Activated CD8-positive, alpha-beta T cell treated with anti-CD3 and anti-CD28 coated beads, Interleukin-2, amount 10 ng/mL, durations not matched to agents 7 days and 5 days (primary cell): ENCODE data around the gene ANKRD65. TPM values are rescaled to one million over a fixed set of nuclear protein-coding genes. Genes with fewer than 3 reads are reported as not detected.
"Not testable (repeated sequence)": the region's sequence is repeated elsewhere in the genome, so short reads cannot be mapped to it uniquely, and the experiment has no call there.

Source experiments
- ATAC-seq: fragments of 150-1000 bp; cut with Tn5 transposase; one replicate; pipeline ENCODE4 v1.10.0; 2021; ENCODE audit warnings: moderate library complexity
- CTCF ChIA-PET: fragments of 350-600 bp; sonication (Branson Sonifier 250); formaldehyde crosslinking; loops from one replicate; lab custom pipeline; 2021; ENCODE audit warnings: antibody characterized with exemption; lab: Charles Lee
- POLR2A ChIA-PET: fragments of 350-600 bp; sonication (Branson Sonifier 250); formaldehyde crosslinking; loops from one replicate; lab custom pipeline; 2021; ENCODE audit warnings: antibody characterized with exemption; lab: Charles Lee
- DNase-seq: peaks from one replicate; pipeline ENCODE4 v3.0.0-alpha.2; 2020
- H3K27ac Mint-ChIP-seq: one replicate; pipeline ENCODE4 v1.8.0; 2021; ENCODE audit warnings: mild to moderate bottlenecking, mixed read lengths
- H3K27me3 Mint-ChIP-seq: one replicate; pipeline ENCODE4 v1.8.0; 2021; ENCODE audit warnings: low read depth, mixed read lengths
- H3K36me3 Mint-ChIP-seq: one replicate; pipeline ENCODE4 v1.8.0; 2021; ENCODE audit warnings: low read depth, mixed read lengths
- H3K4me1 Mint-ChIP-seq: one replicate; pipeline ENCODE4 v1.8.0; 2021; ENCODE audit warnings: low read depth, mixed read lengths
- H3K4me3 Mint-ChIP-seq: one replicate; pipeline ENCODE4 v1.8.0; 2021; ENCODE audit warnings: mild to moderate bottlenecking, mixed read lengths
- H3K9me3 Mint-ChIP-seq: one replicate; pipeline ENCODE4 v1.8.0; 2022; ENCODE audit warnings: mixed read lengths; ENCODE audit not compliant: insufficient read depth
- total RNA-seq, 2 experiments: library from RNA; stranded (reverse); gene quantifications; one replicate each; pipeline ENCODE4 v1.2.3, GENCODE V29; 2021

The ANKRD65 gene
- total RNA-seq, 2 experiments from 2014 or later = not detected

- no peak overlapping the region for H3K27ac Mint-ChIP-seq
- POLR2A ChIA-PET = interaction anchor here (1.2 to 1.5 kb wide), 2 partner anchors 17 to 19 kb away, joined by 3 to 4 read pairs; no protein-coding TSS in a partner anchor
- ATAC-seq (no peak), DNase-seq (no peak)
- no peaks in the 10 kb centered on the region for H3K27me3 Mint-ChIP-seq
- CTCF ChIA-PET = interaction anchor here (1.0 to 1.9 kb wide), 7 partner anchors 8 to 248 kb away, joined by 3 to 14 read pairs (median 4); partner anchors contain the start of genes CCNL2 and DVL1
- no peaks in the 10 kb centered on the region for H3K9me3 Mint-ChIP-seq
- peaks cover 15% of the 10 kb centered on the region for H3K36me3 Mint-ChIP-seq
- no peak overlapping the region for H3K4me3 Mint-ChIP-seq
- peaks cover 34% of the 10 kb centered on the region for H3K4me1 Mint-ChIP-seq
These were observed 50.2 kb downstream of the ANKRD65 start for GRCh38 chr1:1370771-1371300.

- Mint-ChIP-seq H3K4me1 (peaks cover 34% of the 10 kb centered on the region), H3K36me3 (peaks cover 13% of the 10 kb centered on the region)
- POLR2A ChIA-PET = interaction anchor here (1.5 kb wide), 1 partner anchor 19 kb away, joined by 4 read pairs; no protein-coding TSS in a partner anchor
- ATAC-seq, H3K27me3 Mint-ChIP-seq, H3K4me3 Mint-ChIP-seq, H3K9me3 Mint-ChIP-seq, H3K27ac Mint-ChIP-seq, CTCF ChIA-PET, DNase-seq: not testable (repeated sequence)
These were observed 51.0 kb downstream of the ANKRD65 start for GRCh38 chr1:1370094-1370493.

Other genes with a start within 250 kb of the ANKRD65 start
- gene TTLL10, start 247.4 kb downstream of the ANKRD65 start, total RNA-seq = under 1 TPM; 0.63 to 0.90 TPM
- gene TNFRSF18, start 214.7 kb downstream of the ANKRD65 start, total RNA-seq = 10 to 100 TPM; 17.5 to 18.8 TPM
- 1 to 10 TPM; 1.6 to 2.9 TPM for gene TNFRSF4, start 207.1 kb downstream of the ANKRD65 start, total RNA-seq
- gene SDF4, start 189.3 kb downstream of the ANKRD65 start, total RNA-seq = 10 to 100 TPM; 96.9 to 99.3 TPM
- gene B3GALT6, start 189.0 kb downstream of the ANKRD65 start, total RNA-seq = 10 to 100 TPM; 21.2 to 22.4 TPM
- 1 to 10 TPM; 1.8 to 2.2 TPM for gene C1QTNF12, start 174.6 kb downstream of the ANKRD65 start, total RNA-seq
- gene UBE2J2, start 147.4 kb downstream of the ANKRD65 start, total RNA-seq = 10 to 100 TPM; 62.3 to 67.5 TPM
- 1 to 10 TPM; 3.4 to 3.6 TPM for gene SCNN1D, start 140.8 kb downstream of the ANKRD65 start, total RNA-seq
- gene ACAP3, start 113.3 kb downstream of the ANKRD65 start, total RNA-seq = 10 to 100 TPM; 65.2 to 87.3 TPM
- 10 to 100 TPM; 24.0 to 26.2 TPM for gene PUSL1, start 112.7 kb downstream of the ANKRD65 start, total RNA-seq
- 100 to 1,000 TPM; 120 to 134 TPM for gene INTS11, start 96.6 kb downstream of the ANKRD65 start, total RNA-seq
- gene CPTP, start 96.5 kb downstream of the ANKRD65 start, total RNA-seq = 10 to 100 TPM; 18.5 to 21.4 TPM
- gene TAS1R3, start 90.0 kb downstream of the ANKRD65 start, total RNA-seq = 1 to 10 TPM in 1 of 2 experiments, under 1 TPM in 1; 0.78 to 1.2 TPM
- 10 to 100 TPM; 29.1 to 30.7 TPM for gene DVL1, start 71.9 kb downstream of the ANKRD65 start, total RNA-seq
- not detected for gene MXRA8, start 62.7 kb downstream of the ANKRD65 start, total RNA-seq
- 100 to 1,000 TPM; 120 to 123 TPM for gene AURKAIP1, start 46.1 kb downstream of the ANKRD65 start, total RNA-seq
- 100 to 1,000 TPM in 1 of 2 experiments, 10 to 100 TPM in 1; 98.3 to 110 TPM for gene CCNL2, start 21.9 kb downstream of the ANKRD65 start, total RNA-seq
- 100 to 1,000 TPM; 111 to 117 TPM for gene MRPL20, start 14.0 kb downstream of the ANKRD65 start, total RNA-seq
- gene VWA1, start 14.4 kb upstream of the ANKRD65 start, total RNA-seq = under 1 TPM; 0.21 to 0.29 TPM
- 1 to 10 TPM; 1.0 to 1.4 TPM for gene ATAD3C, start 28.4 kb upstream of the ANKRD65 start, total RNA-seq
- 10 to 100 TPM; 41.5 to 49.6 TPM for gene ATAD3B, start 50.5 kb upstream of the ANKRD65 start, total RNA-seq
- gene ATAD3A, start 90.9 kb upstream of the ANKRD65 start, total RNA-seq = 10 to 100 TPM; 51.6 to 57.4 TPM
- gene TMEM240, start 119.3 kb upstream of the ANKRD65 start, total RNA-seq = 1 to 10 TPM; 1.0 to 1.1 TPM
- gene SSU72, start 153.6 kb upstream of the ANKRD65 start, total RNA-seq = 100 to 1,000 TPM; 123 to 129 TPM
- 1 to 10 TPM; 7.5 to 9.3 TPM for gene FNDC10, start 178.9 kb upstream of the ANKRD65 start, total RNA-seq
- 10 to 100 TPM; 49.3 to 50.7 TPM for gene MIB2, start 194.2 kb upstream of the ANKRD65 start, total RNA-seq
- gene MMP23B, start 210.9 kb upstream of the ANKRD65 start, total RNA-seq = 1 to 10 TPM; 1.7 to 2.0 TPM
- 10 to 100 TPM; 35.4 to 39.5 TPM for gene CDK11B, start 237.7 kb upstream of the ANKRD65 start, total RNA-seq